ENCODE measurements around the gene SLC12A3.
"Not testable (repeated sequence)": the region's sequence is repeated elsewhere in the genome, so short reads cannot be mapped to it uniquely, and the experiment has no call there.

Gene SLC12A3

GRCh38 chr16:56848955-56849689 is 15.9 kb upstream of the SLC12A3 start:
- DNase-seq = peak; percentile 70

DNA sequence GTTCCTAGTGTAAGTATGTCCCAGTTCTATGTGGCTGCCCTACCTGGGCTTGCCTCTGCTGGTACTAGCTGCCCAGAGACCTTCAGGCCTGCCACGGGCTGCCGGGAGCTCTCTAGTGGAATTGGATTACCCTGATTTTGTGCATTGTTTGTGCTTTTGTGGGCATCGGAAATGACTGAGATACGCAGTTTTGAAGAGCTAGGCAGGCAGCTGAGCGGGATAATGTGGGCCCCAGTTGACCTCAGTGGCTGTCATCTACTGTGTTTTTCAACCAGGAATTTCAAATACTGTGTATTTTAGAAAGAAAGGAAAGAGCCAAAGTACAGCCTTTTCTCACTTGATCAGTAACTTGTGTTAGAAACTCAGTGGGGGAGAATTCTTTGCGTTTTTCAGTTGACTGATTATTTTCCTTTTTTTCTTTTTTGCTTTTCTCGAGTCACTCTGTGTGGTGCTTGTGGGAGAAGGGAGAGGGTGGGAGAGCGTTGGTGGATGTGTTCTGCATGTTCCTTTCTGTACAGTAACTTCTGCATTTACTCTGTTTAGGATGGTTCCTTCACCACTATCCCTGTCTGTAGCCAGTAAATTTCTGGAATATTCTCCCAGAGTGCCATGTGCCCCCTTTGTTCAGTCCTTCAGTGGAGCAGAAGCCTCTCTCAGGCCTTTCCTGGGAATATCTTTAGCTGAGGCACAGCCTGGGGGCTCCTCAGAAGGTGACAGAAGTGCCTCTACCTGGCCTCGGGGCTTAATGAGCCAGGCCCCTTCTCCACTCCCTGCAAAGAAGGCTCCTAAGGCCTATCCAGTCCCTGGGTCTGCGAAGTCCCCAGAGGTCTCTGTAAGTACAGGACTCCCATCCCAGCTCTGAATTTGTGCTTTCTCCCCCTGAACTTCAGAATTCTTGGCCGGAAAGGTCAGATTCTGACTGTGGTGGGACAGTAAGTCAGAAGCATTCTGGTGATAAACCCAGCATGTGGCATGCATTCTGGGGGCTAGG is 15.0 kb upstream of the SLC12A3 start:
- no peak for DNase-seq

- no peak for DNase-seq
Observed at GRCh38 chr16:56851671-56852400, 13.2 kb upstream of the SLC12A3 start.

DNA sequence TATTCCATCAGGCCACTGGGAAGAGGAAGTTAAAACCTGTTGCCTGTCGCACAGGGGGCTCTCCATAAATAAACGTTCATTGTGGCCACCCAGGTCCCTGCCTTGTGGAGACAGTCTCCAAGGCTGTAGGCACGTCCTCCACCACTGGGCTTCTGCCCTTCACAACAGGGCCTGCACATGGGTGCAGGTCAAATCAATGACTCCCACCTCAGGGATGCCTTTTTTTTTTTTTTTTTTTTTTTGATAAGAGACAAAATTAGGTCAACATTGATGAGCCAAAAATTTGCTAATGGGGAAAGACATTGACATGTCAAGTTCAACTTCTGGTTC is 12.6 kb upstream of the SLC12A3 start:
- DNase-seq = no peak

GRCh38 chr16:56852968-56853367 is 12.0 kb upstream of the SLC12A3 start:
- DNase-seq = no peak

- DNase-seq = no peak
Observed at GRCh38 chr16:56855201-56855600, 9.8 kb upstream of the SLC12A3 start.

GRCh38 chr16:56855946-56856345 is 9.1 kb upstream of the SLC12A3 start:
- no peak for DNase-seq

DNA sequence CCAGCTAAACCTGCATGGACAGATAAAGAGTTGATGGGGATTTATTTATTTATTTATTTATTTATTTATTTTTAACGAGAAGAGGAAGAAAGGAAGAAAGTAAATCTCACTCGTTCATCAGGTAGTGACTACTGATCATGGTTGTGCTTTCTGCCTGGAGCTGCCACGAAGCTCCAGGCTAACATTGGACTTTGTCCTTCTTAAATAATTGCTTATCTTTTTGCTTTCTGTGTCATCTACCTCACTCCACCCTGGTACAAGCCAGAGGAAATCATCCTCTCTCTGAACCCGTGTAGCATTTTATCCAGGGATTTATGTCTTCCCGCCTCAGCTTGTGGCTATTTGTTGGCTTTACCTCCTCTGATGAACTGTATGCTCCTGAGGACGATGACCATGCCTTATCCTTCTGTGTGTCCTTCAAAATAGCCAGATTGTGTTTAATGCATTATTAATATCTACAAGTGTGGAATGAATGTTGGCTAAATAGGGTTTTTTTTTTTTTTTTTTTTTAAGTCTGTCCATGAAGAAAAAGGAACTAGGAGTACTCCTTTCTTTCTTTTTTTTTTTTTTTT is 8.0 kb upstream of the SLC12A3 start:
- DNase-seq = no peak

GRCh38 chr16:56858374-56858773 is 6.6 kb upstream of the SLC12A3 start:
- DNase-seq = no peak

- no peak for DNase-seq
Observed at GRCh38 chr16:56859636-56860035, 5.4 kb upstream of the SLC12A3 start.

- no peak for DNase-seq
Observed at GRCh38 chr16:56860226-56861020, 4.6 kb upstream of the SLC12A3 start.

DNA sequence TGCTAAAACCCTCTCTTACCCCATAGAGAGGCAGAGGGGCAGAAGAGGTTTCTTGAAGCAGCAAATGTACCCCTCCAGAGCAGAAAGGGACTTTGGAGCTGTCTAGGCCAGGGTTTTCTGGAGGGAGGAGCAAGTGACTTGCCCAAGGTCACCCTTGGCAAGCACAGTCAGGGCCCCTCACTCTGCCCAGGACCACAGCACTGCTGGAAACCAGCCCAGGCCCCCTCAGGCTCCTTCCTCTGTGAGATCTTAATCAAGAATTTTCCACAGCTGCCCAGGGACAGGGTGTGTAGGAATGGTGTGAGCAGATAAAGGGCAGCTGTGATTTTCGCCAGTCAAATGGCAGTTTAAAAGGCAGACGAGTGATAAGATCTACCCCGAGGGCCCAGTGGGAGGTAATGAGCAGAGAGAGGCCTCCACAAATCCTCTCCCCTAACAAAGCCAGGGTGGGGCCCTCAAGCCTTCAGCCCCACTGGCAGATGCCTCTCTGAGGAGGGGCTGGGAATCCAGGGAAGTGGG is 3.9 kb upstream of the SLC12A3 start:
- DNase-seq = peak; percentile 19

GRCh38 chr16:56861756-56862155 is 3.3 kb upstream of the SLC12A3 start:
- no peak for DNase-seq

DNA sequence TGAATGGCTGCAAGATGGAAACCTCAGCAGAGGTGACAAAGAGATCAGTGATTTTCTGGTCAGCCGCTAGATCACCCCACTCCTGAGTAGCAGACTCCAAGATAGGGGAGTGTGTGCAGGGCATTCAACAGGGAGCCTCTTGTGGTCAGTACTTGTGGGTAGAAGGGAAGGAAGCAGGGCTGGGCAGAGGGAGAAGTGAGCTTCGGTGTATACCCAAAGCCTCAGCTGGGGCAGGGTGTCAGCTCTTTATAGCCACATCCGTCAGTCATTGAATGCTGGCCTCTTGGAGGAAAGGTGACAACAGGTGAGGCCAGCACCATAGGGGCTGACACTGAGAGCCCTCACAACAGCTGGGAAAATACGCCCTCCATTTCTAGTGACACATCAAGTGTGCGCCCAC is 2.2 kb upstream of the SLC12A3 start:
- DNase-seq = no peak

DNA sequence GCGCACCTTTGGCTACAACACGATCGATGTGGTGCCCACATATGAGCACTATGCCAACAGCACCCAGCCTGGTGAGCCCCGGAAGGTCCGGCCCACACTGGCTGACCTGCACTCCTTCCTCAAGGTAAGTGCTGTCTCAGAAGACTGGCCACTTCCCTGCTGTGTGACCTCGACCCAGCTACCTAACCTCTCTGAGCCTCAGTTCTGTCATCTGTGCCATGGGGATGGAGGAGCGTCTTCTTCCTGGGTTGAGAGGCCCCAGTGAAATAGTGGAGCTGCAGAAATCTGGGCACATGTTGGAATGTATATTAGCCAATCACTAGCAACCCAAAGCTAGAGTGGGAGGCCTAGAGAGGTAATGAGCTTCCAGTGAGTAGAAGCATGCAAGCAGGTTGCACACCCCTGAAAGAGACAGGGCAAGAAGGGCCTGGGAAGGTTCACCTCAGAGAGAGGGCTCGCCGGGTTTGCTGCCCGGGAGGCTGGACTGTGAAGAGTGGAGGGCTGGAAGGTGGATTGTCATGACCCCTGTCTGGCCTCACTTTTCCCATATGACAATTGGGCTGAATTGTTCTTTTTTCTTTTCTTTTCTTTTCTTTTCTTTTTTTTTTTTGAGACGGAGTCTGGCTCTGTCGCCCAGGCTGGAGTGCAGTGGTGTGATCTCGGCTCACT is 521 bp downstream of the SLC12A3 start:
- DNase-seq = no peak

GRCh38 chr16:56866955-56867830 is 2.2 kb downstream of the SLC12A3 start:
- peak; percentile 29 for DNase-seq

DNA sequence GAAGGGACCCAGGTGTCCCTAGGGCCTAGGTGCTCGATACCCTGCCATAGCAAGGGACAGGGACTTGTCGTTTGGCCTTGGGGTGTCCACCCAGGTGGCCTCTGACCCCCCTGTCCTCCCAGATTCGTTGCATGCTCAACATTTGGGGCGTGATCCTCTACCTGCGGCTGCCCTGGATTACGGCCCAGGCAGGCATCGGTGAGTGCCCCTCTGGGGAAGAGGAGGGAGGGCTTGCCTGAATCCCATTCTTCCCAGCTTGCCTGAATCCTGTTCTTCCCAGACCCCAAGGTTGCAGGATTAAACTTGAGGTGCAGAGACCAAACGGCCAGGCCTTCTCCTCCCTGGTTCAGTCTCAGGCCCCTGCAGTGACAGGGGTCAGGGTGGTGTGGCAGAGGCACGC is 3.2 kb downstream of the SLC12A3 start:
- DNase-seq = no peak

GRCh38 chr16:56868766-56869165 is 3.8 kb downstream of the SLC12A3 start:
- DNase-seq = not testable (repeated sequence)

DNA sequence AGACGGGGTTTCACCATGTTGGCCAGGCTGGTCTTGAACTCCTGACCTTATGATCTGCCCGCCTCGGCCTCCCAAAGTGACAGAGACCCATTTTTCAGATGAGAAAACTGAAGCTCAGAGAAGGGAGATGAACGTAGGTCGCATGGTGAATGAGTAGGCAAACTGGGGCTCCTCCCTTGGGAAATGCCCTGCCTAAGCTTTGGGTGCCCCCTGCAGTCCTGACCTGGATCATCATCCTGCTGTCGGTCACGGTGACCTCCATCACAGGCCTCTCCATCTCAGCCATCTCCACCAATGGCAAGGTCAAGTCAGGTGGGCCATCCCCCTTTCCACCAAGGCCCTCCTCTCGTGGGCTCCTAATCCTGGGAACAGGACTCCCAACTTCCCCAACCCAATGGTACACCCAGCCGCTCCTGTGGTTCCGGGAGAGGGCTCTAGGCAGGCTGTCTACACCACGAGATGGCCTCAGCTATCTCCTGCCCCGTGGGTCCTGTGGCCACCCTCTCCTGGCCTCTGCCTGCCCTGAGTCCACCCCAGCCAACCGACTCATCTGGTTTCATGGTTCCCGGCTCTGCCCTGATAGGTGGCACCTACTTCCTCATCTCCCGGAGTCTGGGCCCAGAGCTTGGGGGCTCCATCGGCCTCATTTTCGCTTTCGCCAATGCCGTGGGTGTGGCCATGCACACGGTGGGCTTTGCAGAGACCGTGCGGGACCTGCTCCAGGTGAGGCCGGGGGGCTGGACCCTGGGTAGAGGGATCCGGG is 4.7 kb downstream of the SLC12A3 start:
- no peak for DNase-seq
